IPS-NIHi11 (cell line): ENCODE measurements around the gene LRRC58.
A peak's percentile ranks its signal among the peaks of the same experiment; 100 is the strongest.
"Not testable (repeated sequence)": the region's sequence is repeated elsewhere in the genome, so short reads cannot be mapped to it uniquely, and the experiment has no call there.

ENCODE experiments used
- DNase-seq: peaks from one replicate; pipeline ENCODE4 v3.0.0; 2012; ENCODE audit warnings: mixed read lengths, low spot score

Gene LRRC58

DNA sequence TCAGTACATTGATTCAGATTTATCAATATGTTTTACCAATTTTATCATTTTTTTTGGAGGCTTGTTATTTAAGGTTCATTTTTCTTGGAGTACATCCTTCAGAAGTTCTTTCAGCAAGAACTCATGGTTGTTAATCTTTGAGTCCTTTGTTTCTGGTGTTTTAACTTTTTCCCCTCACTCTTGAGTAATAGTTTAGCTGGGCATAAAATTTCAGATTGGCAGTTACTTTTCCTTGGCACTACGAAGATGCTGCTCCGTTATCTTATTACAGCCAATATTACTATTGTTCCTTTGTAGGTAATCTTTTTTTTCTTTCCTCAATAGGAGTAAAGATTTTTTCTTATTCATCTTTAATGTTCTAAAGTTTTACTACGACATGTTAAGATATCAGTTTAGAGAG is 9.8 kb downstream of the LRRC58 start:
- no peak for DNase-seq

DNA sequence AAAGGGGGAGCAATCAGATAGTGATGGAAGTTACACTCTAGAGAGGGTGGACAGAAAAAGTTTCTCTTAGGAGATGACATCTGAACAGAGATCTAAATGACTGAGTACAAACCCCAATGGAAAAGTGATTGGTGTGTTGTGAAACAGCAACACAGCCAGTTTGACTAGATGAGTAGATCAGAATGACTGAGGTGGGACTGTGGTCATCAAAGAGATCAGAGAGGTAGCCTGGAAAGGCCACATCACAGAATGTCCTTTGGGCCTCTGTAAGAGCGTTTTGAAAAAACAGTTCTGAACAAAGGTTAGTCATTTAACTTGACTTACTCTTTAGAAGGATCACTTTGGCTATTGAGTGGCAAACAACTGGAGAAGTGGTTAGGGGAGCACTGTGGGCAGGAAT is 10.6 kb downstream of the LRRC58 start:
- DNase-seq, result no peak

- no peak for DNase-seq
Measured at GRCh38 chr3:120332646-120333045, 16.5 kb downstream of the LRRC58 start.

GRCh38 chr3:120331076-120331475 is 18.1 kb downstream of the LRRC58 start:
- DNase-seq, result no peak

DNA sequence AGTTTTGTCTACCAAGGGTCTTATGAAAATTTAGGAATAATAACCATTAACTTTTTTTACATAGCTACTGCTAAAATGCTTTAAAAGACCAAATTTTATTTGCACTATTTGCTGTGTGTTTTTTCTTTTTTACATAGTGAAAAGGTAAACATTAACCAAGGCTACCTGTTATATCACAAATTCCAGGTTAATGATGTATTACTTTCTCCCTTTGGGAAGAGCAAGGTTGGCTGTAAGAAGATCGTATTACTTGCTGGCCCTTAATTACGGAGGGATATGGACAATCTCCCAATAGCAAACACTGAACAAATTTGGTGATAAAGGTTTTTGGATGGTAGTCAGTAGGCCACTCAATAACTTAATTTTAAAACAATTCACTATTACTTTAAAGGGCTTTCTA is 22.4 kb downstream of the LRRC58 start:
- DNase-seq, result no peak

DNA sequence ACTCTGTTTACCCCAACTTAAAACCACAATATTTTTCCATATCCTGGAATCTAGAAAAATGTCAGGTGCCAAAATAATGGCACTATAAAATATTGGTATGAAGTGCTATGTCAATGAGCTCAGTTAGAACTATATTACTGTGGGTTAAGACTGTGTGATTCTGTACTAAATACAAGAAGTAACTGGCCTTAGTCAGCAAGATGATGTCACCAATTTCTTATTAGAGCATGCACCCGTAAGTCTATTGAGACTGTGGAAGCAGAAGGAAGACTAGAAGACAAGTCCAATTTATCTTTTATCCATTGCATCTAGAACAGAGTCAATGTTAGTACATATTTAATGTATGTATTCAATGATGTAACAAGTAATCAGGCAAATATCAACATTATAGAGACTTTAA is 25.0 kb downstream of the LRRC58 start:
- DNase-seq, result no peak

DNA sequence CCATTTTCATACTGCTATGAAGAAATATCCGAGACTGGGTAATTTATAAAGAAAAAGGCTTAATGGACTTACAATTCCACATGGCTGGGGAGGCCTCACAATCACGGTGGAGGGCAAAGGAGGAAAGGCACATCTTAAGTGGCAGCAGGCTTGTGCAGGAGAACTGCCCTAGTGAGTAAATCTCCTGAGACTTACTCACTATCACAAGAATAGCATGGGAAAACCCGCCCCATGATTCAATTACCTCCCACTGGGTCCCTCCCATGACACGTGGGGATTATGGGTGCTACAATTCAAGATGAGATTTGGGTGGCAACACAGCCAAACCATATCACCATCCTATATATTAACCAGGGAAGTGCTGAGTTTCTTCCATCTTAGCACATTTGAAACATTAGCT is 25.4 kb downstream of the LRRC58 start:
- not testable (repeated sequence) for DNase-seq

GRCh38 chr3:120311863-120312794 is 37.0 kb downstream of the LRRC58 start:
- DNase-seq, result no peak

- DNase-seq, result no peak
Measured at GRCh38 chr3:120306519-120307455, 42.4 kb downstream of the LRRC58 start.

DNA sequence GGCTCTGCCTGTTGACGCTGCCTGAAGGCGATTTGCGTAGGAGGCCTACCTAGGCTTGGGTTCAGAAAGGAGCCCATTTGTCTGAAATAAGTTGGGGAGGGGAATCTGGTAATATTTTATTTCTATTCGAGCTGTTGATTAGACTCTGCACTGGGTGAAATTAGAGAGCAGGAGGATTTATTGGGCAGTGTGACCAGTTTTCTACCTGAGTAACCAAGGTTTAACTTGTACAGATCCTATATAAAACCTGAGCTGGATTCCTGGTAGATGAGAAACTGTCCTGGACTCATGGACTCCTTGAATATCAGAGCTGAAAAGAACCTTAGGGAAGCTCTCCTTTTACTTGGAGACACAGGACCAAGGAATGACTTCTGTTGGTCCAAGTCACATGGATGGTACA is 44.5 kb downstream of the LRRC58 start:
- DNase-seq, result no peak

- no peak for DNase-seq
Measured at GRCh38 chr3:120302361-120302760, 46.8 kb downstream of the LRRC58 start.

DNA sequence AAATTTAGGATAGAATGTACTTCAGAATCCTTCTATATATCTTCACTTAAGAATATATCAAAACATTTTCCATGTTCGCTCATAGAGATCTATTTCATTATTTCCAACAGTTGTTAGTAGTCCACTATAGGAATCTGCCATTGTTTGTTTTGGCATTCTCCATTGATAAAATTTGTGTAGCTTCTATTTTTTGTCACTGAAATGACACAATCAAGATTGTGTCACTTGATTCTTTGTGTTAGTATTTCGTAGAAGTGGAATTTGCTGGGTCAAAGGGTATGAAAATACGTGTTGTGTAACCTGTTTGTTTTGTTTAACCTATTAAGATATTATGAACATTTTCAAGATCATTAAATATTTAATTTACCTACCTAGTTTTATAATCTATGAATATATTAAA is 48.2 kb downstream of the LRRC58 start:
- no peak for DNase-seq

- no peak for DNase-seq
Measured at GRCh38 chr3:120299403-120299802, 49.8 kb downstream of the LRRC58 start.

DNA sequence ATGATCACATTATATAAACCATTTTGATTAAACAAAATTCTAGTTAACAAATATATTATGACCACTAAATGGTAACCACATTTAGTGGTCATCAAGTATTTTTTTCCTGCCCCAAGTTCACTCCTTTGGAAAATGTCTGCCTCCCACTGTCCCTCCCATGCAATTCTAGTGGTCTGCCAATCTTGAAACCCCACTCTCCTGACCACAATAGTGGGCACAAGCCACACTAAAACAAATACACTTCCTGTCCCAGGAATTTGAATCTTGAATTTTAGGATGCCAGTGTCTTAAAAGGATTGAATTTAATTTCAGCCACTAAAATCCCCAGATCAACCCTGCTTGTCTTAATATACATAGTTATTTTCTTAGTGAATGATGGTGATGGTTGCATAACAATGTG is 50.2 kb downstream of the LRRC58 start:
- DNase-seq, result no peak

DNA sequence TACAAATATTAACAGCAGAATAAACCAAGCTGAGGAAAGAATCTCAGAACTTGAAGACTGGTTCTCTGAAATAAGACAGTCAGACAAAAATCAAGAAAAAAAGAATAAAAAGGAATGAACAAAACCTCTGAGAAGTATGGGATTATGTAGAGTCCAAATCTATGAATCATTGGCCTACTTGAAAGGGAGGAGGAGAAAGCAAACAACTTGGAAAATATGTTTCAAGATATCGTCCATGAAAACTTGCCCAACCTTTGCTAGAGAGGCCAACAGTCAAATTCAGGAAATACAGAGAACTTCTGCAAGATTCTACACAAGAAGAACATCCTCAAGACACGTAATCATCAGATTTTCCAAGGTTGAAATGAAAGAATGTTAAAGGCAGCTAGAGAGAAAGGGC is 57.6 kb downstream of the LRRC58 start:
- not testable (repeated sequence) for DNase-seq

GRCh38 chr3:120289636-120290035 is 59.5 kb downstream of the LRRC58 start:
- no peak for DNase-seq

- no peak for DNase-seq
Measured at GRCh38 chr3:120286465-120286864, 62.7 kb downstream of the LRRC58 start.

GRCh38 chr3:120285508-120285841 is 63.7 kb downstream of the LRRC58 start:
- DNase-seq, result no peak

DNA sequence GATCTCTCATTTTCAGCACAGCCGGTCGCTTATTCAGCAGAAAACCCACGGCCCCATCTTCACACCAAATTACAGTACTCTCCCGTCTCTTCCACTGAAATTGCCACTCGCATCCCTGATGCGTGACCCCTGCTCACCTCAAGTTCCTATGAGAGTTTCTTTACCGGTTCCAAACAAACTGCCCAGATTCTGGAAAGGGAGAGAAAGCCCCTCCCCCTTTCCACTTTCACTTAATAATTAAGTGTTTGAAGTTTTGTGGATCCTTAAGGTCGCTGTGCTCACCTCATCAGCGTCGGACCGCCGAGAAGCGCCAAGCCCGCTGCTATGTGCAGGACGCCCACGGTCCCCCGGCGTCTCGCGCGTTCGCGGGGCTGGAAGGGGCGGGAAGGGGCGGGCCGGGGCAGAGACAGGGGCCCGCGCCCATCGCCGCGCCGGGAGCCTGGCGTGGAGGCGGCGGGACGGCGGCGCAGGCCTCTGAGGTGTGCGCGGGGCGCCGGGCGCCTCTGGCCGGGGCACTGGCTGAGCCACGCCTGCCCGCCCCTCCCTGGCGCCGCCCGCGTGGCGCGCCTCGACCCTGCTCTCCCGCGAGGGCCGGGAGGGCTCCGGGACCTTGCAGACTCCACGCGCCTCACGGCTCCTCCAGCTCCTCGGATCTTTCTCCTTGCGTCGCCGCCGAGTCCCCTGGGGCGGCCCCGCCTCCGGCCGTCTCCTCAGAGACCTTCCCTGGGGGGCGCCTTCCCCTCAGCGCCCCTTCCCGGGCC is 64.2 kb downstream of the LRRC58 start, which contains the start of gene GPR156:
GPR156 (minus strand) TSS at position 476 of the 761 bp plus-strand sequence. CDS start 41,124 bp downstream, outside the sequence.
- DNase-seq, result peak; percentile 83

- no peak for DNase-seq
Measured at GRCh38 chr3:120281261-120281660, 67.9 kb downstream of the LRRC58 start.

- no peak for DNase-seq
Measured at GRCh38 chr3:120280566-120280965, 68.6 kb downstream of the LRRC58 start.

DNA sequence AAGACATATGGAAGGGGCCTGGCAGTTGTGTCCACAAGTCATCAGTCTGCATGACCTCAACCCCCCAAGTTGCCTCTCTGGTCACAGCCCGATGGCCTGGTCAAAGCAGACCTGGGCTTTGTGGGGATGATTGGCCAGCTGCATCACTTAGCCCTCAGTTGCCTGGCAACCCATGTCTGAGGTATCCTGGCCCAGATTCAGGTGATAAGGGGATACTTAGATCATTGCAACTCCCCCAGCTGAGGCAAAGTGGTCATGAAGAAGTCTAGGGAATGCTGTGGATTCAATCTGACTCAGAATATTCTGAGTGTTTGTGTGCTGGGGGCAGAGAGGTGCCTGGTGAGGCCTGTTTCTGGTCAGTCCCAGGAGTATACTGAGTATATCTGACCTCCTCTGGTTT is 69.1 kb downstream of the LRRC58 start:
- no peak for DNase-seq
